SK-N-SH (cell line): ENCODE data around the gene ZNF282.

Source experiments
- CTCF ChIP-seq: fragments of 200-600 bp; sonication (generic); IDR thresholded peaks from 2 replicates; pipeline ENCODE4 v1.6.1; 2017; ENCODE audit warnings: antibody characterized with exemption, mild to moderate bottlenecking, moderate library complexity
- EZH2phosphoT487 ChIP-seq: fragments of 200-600 bp; sonication (generic); IDR thresholded peaks from 2 replicates; pipeline ENCODE4 v1.6.1; 2017; ENCODE audit warnings: low read depth, mixed run types, mild to moderate bottlenecking, antibody characterized with exemption, moderate library complexity, borderline replicate concordance
- FOSL2 ChIP-seq: IDR thresholded peaks from 2 replicates; pipeline ENCODE4 v1.4.0; 2012; ENCODE audit warnings: low read depth, mild to moderate bottlenecking, moderate library complexity, borderline replicate concordance
- IRF3 ChIP-seq: fragments of 150-350 bp; IDR thresholded peaks from 2 replicates; pipeline ENCODE4 v1.6.1; 2016; ENCODE audit warnings: mild to moderate bottlenecking, low read depth, low read length
- MEF2A ChIP-seq: IDR thresholded peaks from 2 replicates; pipeline ENCODE4 v1.4.0; 2012; ENCODE audit warnings: low read depth, borderline replicate concordance
- NFIC ChIP-seq: IDR thresholded peaks from 2 replicates; pipeline ENCODE4 v1.4.0; 2012; ENCODE audit warnings: borderline replicate concordance
- NRF1 ChIP-seq: IDR thresholded peaks from 2 replicates; pipeline ENCODE4 v1.6.1; 2012; ENCODE audit warnings: low read depth, mild to moderate bottlenecking, low read length
- POLR2AphosphoS5 ChIP-seq: IDR thresholded peaks from 2 replicates; pipeline ENCODE4 v1.6.1; 2012; ENCODE audit warnings: low read depth, low read length
- RAD21 ChIP-seq: IDR thresholded peaks from 2 replicates; pipeline ENCODE4 v1.6.1; 2012; ENCODE audit warnings: mild to moderate bottlenecking, low read length
- RXRA ChIP-seq: IDR thresholded peaks from 2 replicates; pipeline ENCODE4 v1.4.0; 2012; ENCODE audit warnings: low read depth, mild to moderate bottlenecking, borderline replicate concordance
- USF1 ChIP-seq: IDR thresholded peaks from 2 replicates; pipeline ENCODE4 v1.4.0; 2012; ENCODE audit warnings: low read depth, borderline replicate concordance
- USF2 ChIP-seq: fragments of 150-350 bp; IDR thresholded peaks from 2 replicates; pipeline ENCODE4 v1.6.1; 2017; ENCODE audit warnings: antibody characterized with exemption, low read length, low read depth, borderline replicate concordance
- YY1 ChIP-seq: IDR thresholded peaks from 2 replicates; pipeline ENCODE4 v1.4.0; 2012; ENCODE audit warnings: low read depth, mild to moderate bottlenecking

- TF ChIP-seq NRF1 (no peak), CTCF (no peak), YY1 (no peak), USF1 (no peak), RXRA (no peak), POLR2AphosphoS5 (no peak), NFIC (no peak), USF2 (no peak), IRF3 (no peak), FOSL2 (no peak), MEF2A (no peak), EZH2phosphoT487 (no peak), RAD21 (no peak)
These were observed 18.8 kb downstream of the ZNF282 start for GRCh38 chr7:149214020-149214720.
